Measurements from ENCODE around the gene PHAF1.

Gene PHAF1

DNA sequence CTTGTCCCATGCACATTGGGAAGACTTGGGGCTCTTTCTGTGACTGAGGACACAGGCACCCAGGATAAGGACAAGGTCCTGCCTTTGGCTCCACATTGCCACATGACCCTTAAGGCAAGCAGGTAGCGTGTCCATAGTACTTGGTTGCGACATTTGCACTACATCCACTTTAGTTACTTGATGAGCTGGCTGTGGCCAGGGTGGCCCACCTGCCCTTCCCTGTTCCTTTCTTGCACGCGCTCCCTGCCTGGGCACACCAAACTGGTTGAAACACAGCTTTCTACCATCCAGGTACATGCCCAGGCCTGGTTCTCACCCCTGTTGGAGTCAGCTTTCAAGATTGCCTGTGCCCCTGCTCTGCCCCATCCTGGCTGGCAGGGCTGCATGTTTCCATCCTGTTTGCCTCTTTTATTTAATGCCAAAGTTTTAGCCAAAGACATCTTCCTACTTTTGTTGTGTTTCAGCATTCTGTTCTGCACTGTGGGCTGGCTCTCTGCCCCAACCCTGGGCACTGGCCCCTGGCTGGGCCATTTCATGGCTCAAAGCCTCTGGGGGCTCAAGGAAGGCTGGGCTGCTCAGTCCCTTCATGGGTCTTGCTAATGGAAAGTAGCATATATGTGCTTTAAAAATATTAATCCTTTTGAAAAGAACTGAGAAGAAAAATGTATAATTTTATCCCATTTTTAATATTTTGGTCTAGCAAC, 37.8 kb downstream of the PHAF1 start:
- no peak for DNase-seq (ENCODE audit: low read depth in 2 of 2)

GRCh38 chr16:67148221-67148620, 38.5 kb downstream of the PHAF1 start:
- DNase-seq (ENCODE audit: low read depth in 2 of 2), result no peak

DNA sequence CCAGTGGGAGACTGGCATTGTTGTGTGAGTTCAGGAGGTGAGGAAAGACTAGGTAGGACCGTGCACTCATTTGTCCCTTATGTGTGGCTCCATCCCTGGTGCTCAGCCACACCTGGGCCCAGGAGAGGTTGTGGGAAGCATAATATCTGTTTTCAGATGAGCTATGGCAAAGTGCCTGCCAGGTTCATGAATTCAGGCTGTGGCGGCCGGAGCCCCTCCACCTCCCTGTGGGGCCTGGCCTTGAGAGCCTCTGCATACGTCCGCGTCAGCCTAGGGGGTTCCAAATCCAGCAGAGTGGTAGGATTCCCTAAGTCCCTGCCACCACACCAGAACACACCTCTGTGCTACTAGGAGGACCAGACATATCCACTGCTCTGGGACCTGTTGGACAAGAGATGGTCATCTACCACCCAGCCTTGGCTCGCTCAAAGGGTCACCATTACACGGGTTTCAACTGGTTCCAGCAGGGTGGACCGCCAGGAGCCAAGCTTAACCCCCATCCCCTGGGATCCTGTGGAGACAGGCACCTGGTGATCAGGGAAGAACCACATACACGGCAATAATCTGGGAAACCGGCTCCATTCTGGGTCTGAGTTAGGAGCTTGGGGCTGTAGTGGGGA, 39.0 kb downstream of the PHAF1 start:
- no peak for DNase-seq (ENCODE audit: low read depth in 2 of 2)

GRCh38 chr16:67149276-67150046, 39.7 kb downstream of the PHAF1 start:
- DNase-seq (ENCODE audit: low read depth in 2 of 2), result no peak

- no peak for DNase-seq (ENCODE audit: low read depth in 2 of 2)
Observed at GRCh38 chr16:67150047-67150832, 40.5 kb downstream of the PHAF1 start.

DNA sequence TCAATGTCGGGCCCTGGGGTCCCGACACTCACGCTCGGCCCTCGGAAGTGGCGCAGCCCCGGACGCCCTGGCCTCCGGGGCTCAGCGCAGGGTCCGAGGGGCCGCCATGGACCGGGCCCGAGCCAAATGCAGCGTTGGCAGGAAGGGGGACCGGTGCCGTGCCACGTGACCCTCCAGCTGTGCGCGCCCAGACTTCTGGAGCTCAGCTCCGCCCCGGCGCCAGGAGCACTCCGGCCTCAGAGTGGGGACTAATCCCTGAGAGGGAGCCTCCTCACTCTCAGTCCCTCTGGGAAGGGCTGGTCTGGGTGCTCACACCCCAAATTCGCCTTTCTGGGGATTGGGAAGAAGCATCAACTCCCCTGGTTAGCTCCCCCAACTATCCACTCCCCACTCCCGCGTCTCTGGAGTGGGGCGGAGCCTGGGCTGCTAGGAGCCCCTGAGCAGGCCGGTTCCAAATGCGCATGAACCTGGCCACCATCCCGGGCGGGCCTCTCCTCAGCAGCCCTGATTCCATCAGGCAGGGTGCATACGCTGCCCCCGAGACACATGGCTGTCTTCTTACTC, 41.2 kb downstream of the PHAF1 start, which contains the start of gene B3GNT9:
TSS of gene B3GNT9 (minus strand) at position 166 of the 564 bp plus-strand sequence. CDS start 513 bp downstream, outside the sequence.
- no peak for DNase-seq (ENCODE audit: low read depth in 2 of 2)

DNA sequence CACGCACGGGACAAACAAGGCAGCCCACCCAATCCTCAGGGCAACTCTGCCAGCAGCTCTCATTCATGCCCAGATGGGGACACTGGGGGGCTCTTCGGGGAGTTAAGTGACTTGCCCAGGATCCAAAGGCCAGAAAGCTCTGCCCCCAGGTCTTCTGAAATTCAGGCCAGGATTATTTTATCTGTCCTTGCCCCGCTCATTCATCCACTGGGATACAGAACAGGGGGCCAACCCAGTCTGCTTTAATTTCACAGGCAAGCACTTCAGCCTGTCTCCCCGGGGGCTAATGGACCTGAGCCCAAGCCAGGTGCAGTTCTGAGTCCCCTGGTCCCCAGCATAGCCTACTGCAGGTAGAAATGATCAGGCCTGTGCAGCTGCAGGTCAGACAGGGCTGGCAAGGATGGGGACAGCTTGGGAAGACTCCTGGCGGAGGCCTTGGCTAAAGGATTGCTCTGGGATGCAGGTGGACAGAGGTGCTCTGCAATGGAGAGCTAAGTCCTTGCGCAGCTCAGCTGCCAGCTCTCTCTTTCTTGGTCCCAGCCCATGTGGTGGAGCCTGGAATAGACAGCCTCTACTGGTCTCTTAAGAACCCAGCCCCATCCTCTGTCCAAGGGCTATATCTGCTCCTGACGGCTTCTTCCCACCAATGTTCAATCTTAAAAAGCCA, 41.8 kb downstream of the PHAF1 start:
- DNase-seq (ENCODE audit: low read depth in 2 of 2), result no peak

GRCh38 chr16:67154578-67155294, 45.0 kb downstream of the PHAF1 start:
- no peak for DNase-seq (ENCODE audit: low read depth in 2 of 2)

- DNase-seq (ENCODE audit: low read depth in 2 of 2), result peak; percentile 72 to 73
Observed at GRCh38 chr16:67155295-67156142, 45.8 kb downstream of the PHAF1 start.

- no peak for DNase-seq (ENCODE audit: low read depth in 2 of 2)
Observed at GRCh38 chr16:67156143-67156844, 46.6 kb downstream of the PHAF1 start.

DNA sequence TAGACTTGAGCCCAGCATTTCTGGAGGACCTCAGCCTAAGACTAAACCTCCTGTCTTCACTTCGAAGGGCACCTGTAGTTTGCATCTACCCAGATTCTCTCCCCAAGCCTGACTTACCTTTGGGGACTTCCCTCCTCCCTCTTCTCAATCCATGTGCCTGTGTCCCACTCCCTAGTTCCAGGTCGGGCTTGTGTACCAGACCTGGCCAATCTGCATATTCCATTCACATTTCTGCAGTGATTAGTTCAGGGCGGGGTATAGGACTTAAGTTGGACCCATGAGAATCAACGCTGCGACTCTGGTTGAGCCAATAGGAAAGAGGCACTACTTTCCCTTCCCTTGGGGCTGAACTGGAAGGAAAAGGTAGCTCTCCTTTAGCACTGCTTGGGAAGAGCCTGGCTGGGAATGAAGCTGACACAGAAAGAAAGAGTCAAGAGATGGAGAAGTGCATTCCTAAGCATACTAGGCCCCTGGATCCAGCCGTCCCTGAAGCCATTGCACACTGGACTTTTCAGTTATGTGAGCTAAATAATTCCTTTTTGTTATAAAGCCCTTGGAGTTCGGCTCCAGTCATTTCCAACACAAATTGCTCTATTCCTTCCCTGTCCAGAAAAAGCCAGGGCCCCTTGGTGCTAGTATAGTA, 47.5 kb downstream of the PHAF1 start:
- no peak for DNase-seq (ENCODE audit: low read depth in 2 of 2)

DNA sequence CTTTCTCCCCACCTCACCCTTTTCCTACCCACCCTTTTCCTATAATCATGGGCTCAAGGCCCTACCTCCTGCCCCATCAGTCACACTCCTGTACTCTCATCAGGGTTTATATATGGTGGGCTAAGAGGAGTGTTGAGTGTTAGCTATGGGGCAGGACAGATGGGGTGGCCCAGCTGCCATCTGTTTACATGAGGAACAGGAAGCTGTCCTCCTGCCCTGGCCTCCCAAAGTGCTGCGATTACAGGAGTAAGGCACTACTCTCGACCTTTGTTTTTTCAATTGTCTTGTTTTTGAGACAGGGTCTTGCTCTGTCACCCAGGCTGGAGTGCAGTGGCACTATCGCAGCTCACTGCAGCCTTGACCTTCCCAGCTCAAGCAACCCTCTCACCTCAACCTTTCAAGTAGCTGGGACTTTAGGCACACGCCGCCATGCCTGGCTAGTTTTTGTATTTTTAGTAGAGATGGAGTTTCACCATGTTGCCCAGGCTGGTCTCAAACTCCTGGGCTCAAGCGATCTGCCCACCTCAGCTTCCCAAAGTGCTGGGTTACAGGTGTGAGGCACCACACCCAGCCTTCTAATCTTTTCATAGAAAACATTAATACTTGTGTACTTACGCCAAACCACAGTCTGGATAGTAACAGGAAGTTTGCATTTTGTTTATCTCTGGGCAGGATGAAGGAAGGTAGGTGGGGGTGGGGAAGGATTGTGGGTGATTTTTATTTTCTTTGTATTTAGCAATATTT, 48.3 kb downstream of the PHAF1 start:
- no peak for DNase-seq (ENCODE audit: low read depth in 2 of 2)

GRCh38 chr16:67158637-67159600, 49.2 kb downstream of the PHAF1 start:
- peak; percentile 79 to 81 for DNase-seq (ENCODE audit: low read depth in 2 of 2)

DNA sequence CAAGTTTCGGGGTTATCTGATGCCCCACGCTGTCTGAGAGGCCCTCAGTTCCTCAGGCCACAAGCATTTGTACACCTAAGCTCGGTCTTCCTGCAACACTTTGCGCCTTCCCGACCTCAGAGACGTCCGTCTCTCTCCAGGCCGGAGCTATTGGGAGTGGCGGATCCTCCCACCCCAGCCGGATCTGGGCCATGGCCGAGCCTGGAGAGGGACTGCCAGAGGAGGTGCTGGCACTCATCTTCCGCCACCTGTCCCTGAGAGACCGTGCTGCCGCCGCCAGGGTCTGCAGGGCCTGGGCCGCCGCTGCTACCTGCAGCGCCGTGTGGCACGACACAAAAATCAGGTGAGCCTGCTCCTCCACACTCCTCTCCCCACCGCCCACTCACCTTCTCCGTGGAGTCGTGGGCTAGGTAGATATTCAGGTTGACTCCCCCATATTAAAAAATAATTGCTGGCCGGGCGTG, 51.9 kb downstream of the PHAF1 start:
- DNase-seq (ENCODE audit: low read depth in 2 of 2), result no peak

DNA sequence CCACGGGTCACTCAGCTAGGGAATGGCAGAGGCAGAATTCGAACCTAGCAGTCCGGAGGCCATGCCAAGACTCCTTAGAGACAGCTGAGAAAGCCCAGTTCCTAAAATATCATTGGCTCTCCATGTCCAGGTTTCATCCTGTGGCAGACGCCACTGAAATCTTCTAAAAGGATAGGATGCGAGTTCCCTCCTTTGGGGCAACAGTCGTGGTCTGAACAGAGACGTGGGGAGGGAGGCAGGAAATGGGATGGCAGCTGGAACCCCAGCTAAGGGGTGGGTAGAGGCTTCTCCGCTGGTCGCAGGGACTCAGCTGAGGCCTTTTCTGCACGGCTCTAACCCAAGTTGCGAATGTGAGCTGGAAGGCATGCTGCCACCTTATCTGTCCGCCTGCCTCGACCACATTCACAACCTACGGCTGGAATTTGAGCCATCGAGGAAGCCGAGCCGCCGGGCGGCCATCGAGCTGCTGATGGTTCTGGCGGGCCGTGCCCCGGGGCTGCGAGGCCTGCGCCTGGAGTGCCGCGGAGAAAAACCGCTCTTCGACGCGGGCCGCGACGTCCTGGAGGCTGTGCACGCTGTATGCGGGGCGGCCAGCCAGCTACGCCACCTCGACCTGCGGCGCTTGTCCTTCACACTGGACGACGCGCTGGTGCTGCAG, 52.9 kb downstream of the PHAF1 start:
- no peak for DNase-seq (ENCODE audit: low read depth in 2 of 2)

Data from stimulated activated CD8-positive, alpha-beta memory T cell treated with anti-CD3 and anti-CD28 coated beads, Interleukin-15, amount 100 ng/mL, for 48 hours (primary cell).